HG03521 (cell line): Measurements from ENCODE around the gene ZSWIM4.
A peak's percentile ranks its signal among the peaks of the same experiment; 100 is the strongest.
"Not testable (repeated sequence)": the region's sequence is repeated elsewhere in the genome, so short reads cannot be mapped to it uniquely, and the experiment has no call there.

Experiments
- ATAC-seq: cut with Tn5 transposase; IDR thresholded peaks from one replicate; pipeline ENCODE4 v1.9.1; 2021; ENCODE audit warnings: mild to moderate bottlenecking, moderate library complexity; ENCODE audit not compliant: unreplicated experiment

Gene ZSWIM4

DNA sequence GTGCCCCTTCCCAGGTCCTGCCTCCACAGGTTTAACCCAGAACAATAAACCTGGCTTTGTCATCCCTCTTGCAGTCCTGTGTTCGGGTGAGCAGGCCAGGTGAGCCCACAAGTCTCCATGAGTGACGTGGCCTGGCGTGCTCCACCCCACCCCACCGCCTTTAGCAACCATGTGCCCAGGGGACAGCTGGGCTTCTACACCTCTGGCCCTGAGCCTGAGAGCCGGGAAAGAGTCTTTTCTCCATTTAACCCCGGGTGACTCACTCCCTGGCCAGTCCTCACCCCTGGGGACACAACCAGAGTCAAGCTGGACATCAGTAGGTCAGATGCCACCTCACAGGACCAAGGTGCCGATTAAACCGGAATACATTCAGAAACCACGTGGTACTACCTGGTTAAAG is 16.8 kb upstream of the ZSWIM4 start:
- no peak for ATAC-seq

GRCh38 chr19:13778847-13779246 is 16.4 kb upstream of the ZSWIM4 start:
- ATAC-seq, result no peak

DNA sequence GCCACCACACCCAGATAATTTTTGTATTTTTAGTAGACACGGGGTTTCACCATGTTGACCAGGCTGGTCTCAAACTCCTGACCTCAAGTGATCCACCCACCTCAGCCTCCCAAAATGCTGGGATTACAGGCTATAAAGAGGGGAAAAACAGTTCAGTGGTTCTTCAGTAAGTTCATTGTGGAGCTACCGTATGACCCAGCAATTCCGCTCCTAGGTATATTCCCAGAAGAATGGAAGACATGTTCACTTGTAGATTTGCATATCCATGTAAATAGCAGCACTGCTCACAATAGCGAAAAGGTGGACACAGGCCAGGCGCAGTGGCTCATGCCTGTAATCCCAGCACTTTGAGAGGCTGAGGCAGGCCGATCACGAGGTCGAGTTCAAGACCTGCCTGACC is 15.4 kb upstream of the ZSWIM4 start:
- ATAC-seq, result not testable (repeated sequence)

GRCh38 chr19:13781547-13781946 is 13.7 kb upstream of the ZSWIM4 start:
- no peak for ATAC-seq

- ATAC-seq, result no peak
Measured at GRCh38 chr19:13782537-13782936, 12.7 kb upstream of the ZSWIM4 start.

GRCh38 chr19:13783565-13784500 is 11.4 kb upstream of the ZSWIM4 start:
- ATAC-seq, result no peak

- ATAC-seq, result no peak
Measured at GRCh38 chr19:13784731-13785452, 10.4 kb upstream of the ZSWIM4 start.

DNA sequence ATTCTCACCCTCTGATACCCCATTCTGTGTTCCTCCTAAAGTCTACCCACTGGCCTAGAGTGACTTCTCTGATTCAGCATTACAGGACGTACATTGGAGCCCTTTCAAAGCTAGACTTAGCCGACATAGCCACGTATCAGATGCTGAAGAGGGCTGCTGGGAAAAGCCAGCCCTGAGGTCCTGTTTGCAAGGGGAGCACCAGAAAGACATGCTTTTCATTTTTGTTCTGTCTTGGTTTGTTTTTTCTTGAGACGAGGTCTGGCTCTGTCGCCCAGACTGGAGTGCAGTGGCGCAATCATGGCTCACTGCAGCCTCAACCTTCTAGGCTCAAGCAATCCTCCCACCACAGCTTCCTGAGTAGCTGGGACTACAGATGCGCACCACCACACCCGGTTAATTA is 6.3 kb upstream of the ZSWIM4 start:
- no peak for ATAC-seq

DNA sequence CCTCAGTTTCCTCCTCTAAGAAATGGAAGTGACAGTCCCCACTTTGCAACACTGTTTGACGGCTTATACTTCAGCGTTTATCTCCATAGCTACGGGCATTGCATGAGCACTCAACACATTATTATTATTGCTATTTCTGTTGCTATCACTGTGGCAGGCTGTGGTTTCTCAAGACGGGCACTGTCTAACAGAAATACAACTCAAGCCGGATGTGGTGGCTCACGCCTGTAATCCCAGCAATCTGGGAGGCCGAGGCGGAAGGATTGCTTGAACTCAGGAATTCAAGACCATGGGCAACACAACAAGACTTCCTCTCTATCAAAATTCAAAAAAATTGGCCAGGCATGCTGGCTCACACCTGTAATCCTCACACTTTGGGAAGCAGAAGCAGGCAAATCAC is 4.9 kb upstream of the ZSWIM4 start:
- no peak for ATAC-seq

- ATAC-seq, result not testable (repeated sequence)
Measured at GRCh38 chr19:13793317-13793716, 1.9 kb upstream of the ZSWIM4 start.

DNA sequence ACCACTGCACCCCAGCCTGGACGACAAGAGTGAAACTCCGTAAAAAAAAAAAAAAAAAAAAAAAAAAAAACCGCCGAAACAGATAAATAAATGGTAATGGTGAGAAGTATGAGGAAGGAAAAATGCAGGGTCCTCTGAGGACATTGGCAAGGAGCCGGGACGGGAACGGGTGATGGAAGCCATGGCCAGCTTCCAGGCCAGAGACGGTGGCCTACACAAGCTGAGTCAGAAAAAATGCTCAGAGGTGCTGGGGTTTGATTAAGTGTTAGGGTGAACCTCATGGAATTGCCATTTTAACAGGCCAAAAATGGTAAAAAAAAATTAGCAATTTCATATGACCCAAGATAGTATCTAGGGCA is 866 bp upstream of the ZSWIM4 start:
- no peak for ATAC-seq

DNA sequence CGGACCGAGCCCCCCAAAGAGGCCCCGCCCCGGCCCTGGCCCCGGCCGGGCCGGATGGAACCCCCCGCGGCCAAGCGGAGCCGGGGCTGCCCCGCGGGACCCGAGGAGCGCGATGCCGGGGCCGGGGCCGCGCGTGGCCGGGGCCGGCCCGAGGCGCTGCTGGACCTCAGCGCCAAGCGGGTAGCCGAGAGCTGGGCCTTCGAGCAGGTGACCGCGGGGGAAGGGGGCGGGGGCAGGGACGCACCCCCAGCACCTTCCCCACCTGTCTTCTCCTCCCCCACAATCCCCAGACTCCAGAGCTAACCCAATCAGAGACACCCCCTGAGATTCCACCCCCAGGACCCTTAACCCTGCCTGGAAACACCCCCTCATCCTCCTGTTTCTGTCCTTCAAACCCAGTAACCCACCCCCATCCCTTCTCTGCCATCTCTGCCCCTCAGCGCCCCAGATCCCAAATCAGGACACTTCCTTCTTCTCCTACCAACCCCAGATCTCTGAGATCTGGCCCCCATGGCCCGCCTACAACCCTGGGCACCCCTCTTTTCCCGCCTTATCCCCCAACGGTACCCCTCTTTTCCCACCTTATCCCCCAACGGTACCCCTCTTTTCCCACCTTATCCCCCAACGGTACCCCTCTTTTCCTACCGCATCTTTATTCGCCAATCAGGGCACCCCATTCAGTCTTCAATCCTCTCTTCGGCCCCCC is 505 bp downstream of the ZSWIM4 start:
- ATAC-seq, result peak; percentile 31

- no peak for ATAC-seq
Measured at GRCh38 chr19:13796301-13797057, 1.2 kb downstream of the ZSWIM4 start.

GRCh38 chr19:13797058-13797440 is 1.8 kb downstream of the ZSWIM4 start:
- no peak for ATAC-seq

- ATAC-seq, result no peak
Measured at GRCh38 chr19:13797870-13798269, 2.6 kb downstream of the ZSWIM4 start.

DNA sequence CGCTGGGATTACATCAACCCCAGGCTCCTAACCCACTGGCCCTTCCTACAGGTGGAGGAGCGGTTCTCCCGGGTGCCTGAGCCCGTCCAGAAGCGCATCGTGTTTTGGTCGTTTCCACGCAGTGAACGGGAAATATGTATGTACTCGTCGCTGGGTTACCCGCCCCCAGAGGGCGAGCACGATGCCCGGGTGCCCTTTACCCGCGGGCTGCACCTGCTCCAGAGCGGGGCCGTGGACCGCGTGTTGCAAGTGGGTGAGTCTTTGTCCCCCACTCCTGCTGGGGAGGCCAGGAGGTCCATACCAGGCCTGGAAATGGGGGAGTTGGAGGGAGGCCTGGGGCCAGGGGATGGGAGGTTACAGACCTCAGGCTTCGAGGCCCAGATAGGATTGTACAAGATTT is 4.4 kb downstream of the ZSWIM4 start:
- no peak for ATAC-seq

GRCh38 chr19:13803038-13803437 is 7.8 kb downstream of the ZSWIM4 start:
- no peak for ATAC-seq

DNA sequence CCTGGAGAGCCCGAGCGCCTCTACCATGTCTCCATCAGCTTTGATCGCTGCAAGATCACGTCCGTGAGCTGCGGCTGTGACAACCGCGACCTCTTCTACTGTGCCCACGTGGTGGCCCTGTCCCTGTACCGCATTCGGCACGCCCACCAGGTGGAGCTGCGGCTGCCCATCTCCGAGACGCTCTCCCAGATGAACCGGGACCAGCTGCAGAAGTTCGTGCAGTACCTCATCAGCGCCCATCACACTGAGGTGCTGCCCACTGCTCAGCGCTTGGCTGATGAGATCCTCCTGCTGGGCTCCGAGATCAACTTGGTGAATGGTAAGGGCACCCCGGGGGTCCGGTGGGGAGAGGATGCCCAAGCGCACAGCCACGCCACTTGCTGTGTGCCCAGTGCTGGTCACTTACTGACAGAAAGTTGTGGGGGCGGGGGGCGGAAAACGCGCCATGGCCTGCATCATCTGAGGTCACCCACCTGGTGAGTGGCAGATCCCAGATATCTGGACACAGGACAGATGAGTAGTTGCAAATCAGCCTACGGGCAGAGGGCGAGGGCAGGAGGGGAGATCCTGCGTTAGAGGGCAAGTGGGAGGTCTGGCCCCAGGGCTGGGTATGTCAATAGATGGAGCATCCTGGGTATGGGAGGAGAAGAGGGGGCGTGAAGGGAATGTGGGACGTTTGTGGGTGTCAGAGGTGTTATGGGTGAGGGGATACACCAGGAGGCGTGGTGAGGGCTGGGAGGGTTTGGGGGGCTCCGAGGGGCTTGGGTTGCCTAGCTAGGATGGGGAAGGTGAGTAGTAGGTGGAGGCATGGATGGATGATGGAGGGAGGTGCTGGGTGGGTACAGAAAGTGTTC is 9.8 kb downstream of the ZSWIM4 start:
- ATAC-seq, result no peak

GRCh38 chr19:13806728-13807127 is 11.5 kb downstream of the ZSWIM4 start:
- ATAC-seq, result no peak

- no peak for ATAC-seq
Measured at GRCh38 chr19:13807421-13808021, 12.3 kb downstream of the ZSWIM4 start.
